Measurements from ENCODE around the gene HDAC2.

DNA sequence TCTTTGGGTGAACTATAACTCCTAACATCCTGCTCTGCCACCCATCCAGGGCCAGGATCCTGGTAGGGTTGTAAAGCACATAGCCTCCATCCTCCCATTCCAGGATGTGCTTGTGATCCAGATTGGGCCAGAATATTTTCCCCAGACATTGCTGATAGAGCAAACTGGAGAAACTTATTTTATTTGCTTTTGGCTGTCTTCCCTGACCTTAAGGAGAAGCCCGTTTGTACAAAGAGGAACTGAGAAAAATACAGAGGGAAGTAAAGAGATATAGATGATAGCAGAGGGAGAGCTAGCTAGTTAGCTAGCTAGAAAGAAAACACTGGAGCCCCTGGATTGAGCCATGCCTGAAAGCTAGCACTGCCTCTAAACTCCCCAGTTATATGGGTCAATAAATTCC, 9.0 kb upstream of the HDAC2 start:
- TF ChIP-seq, protein P1, sequence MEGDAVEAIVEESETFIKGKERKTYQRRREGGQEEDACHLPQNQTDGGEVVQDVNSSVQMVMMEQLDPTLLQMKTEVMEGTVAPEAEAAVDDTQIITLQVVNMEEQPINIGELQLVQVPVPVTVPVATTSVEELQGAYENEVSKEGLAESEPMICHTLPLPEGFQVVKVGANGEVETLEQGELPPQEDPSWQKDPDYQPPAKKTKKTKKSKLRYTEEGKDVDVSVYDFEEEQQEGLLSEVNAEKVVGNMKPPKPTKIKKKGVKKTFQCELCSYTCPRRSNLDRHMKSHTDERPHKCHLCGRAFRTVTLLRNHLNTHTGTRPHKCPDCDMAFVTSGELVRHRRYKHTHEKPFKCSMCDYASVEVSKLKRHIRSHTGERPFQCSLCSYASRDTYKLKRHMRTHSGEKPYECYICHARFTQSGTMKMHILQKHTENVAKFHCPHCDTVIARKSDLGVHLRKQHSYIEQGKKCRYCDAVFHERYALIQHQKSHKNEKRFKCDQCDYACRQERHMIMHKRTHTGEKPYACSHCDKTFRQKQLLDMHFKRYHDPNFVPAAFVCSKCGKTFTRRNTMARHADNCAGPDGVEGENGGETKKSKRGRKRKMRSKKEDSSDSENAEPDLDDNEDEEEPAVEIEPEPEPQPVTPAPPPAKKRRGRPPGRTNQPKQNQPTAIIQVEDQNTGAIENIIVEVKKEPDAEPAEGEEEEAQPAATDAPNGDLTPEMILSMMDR (conservative IDR thresholded peaks at IDR 0.05; ENCODE audit: low read depth, low read length) = no peak
- TF ChIP-seq EZH2 (IDR thresholded peaks at IDR 0.05; ENCODE audit: low read length, unreplicated experiment) (no peak), EZH2phosphoT487 (IDR thresholded peaks at IDR 0.05; ENCODE audit: borderline replicate concordance, low read length) (no peak)

Measured in PC-3 (cell line).